Activated naive CD8-positive, alpha-beta T cell treated with anti-CD3 and anti-CD28 coated beads, Interleukin-2, amount 10 ng/mL, durations not matched to agents 7 days and 5 days (primary cell): ENCODE measurements around the gene SLC6A11. TPM values are rescaled to one million over a fixed set of nuclear protein-coding genes. Genes with fewer than 3 reads are reported as not detected.

ENCODE experiments used
- ATAC-seq: fragments of 150-1000 bp; cut with Tn5 transposase; one replicate; pipeline ENCODE4 v1.10.0; 2021; ENCODE audit warnings: low read depth, moderate library complexity
- POLR2A ChIA-PET: fragments of 350-600 bp; sonication (Branson Sonifier 250); formaldehyde crosslinking; loops from one replicate; lab custom pipeline; 2021; ENCODE audit warnings: antibody characterized with exemption; lab: Charles Lee
- DNase-seq: peaks from one replicate; pipeline ENCODE4 v3.0.0; 2021
- H3K27ac Mint-ChIP-seq: one replicate; pipeline ENCODE4 v1.8.0; 2022; ENCODE audit warnings: mild to moderate bottlenecking, mixed read lengths
- H3K27me3 Mint-ChIP-seq: one replicate; pipeline ENCODE4 v1.8.0; 2022; ENCODE audit warnings: mild to moderate bottlenecking, moderate library complexity, mixed read lengths
- H3K36me3 Mint-ChIP-seq: one replicate; pipeline ENCODE4 v1.8.0; 2021; ENCODE audit warnings: mild to moderate bottlenecking, mixed read lengths
- H3K4me1 Mint-ChIP-seq: one replicate; pipeline ENCODE4 v1.8.0; 2021; ENCODE audit warnings: mixed read lengths
- H3K4me3 Mint-ChIP-seq: one replicate; pipeline ENCODE4 v1.8.0; 2022; ENCODE audit warnings: mild to moderate bottlenecking, moderate library complexity, mixed read lengths
- H3K9me3 Mint-ChIP-seq: one replicate; pipeline ENCODE4 v1.8.0; 2021; ENCODE audit warnings: mixed read lengths
- total RNA-seq, 2 experiments: library from RNA; stranded (reverse); gene quantifications; one replicate each; pipeline ENCODE4 v1.2.3, GENCODE V29; 2021

The SLC6A11 gene
- total RNA-seq, 2 experiments from 2014 or later: not detected

DNA sequence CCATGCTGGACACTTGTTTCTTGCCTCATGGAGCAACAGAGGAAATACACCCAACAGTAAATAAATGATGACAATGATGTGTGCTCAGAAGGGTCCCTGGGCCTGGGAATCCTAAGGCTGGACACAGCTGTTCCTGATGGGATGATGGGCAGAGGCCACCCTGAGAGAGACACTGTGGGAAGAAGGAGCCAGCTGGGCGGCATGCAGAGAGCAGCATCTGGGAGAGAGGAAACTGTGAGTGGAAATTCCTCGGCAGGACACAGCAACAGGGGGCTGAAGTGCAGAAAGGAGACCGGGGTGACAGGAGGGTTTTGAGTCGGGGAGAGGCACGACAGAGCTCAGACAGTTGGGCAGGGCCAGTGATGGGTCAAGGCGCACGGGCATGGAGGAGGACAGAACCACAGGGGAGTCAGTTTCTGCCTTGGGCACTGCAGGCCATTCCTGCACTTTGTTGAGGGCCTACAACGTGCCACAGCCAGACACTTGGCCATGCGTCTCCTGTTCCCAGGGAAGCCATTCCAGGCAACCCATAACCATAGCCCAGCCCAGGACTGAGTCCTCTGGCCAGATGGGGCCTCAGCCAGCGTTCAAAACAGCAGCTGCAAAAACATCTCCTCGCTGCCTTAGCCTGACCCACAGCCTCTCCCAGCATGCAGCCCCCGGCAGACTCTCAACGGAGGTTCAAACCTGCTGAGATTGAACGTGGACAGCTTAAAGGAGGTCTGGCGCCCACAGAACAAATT, 139.9 kb downstream of the SLC6A11 start:
- ATAC-seq: no peak
- no peaks in the 10 kb centered on the region for H3K36me3 Mint-ChIP-seq
- H3K27ac Mint-ChIP-seq: no peak overlapping the region
- H3K27me3 Mint-ChIP-seq: no peaks in the 10 kb centered on the region
- no peak overlapping the region for H3K4me3 Mint-ChIP-seq
- H3K4me1 Mint-ChIP-seq: no peaks in the 10 kb centered on the region
- no peak for DNase-seq
- no peaks in the 10 kb centered on the region for H3K9me3 Mint-ChIP-seq
- POLR2A ChIA-PET: no interaction called here

DNA sequence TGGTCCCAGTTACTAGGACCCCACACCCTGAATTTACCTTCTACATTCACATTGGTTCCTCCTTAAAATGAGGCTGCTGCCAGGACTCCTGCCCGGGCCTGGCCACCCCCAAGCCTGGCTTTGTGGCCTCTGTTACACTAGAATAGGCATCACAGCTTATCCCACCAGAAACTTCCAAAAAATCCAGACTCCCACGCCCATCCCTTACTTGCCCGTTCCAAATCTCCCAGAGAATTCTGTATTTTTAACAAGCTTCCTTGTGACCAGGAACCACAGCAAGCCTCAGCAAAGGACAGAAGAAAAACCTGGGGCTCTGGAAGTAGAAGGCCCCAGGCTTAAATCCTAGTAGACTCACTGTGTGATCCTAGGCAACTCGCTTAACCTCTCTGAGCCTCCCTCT, 140.5 kb downstream of the SLC6A11 start:
- ATAC-seq (no peak), DNase-seq (no peak)
- Mint-ChIP-seq H3K4me1 (no peaks in the 10 kb centered on the region), H3K4me3 (no peak overlapping the region), H3K27ac (no peak overlapping the region), H3K9me3 (no peaks in the 10 kb centered on the region), H3K36me3 (no peaks in the 10 kb centered on the region), H3K27me3 (no peaks in the 10 kb centered on the region)
- POLR2A ChIA-PET: no interaction called here

DNA sequence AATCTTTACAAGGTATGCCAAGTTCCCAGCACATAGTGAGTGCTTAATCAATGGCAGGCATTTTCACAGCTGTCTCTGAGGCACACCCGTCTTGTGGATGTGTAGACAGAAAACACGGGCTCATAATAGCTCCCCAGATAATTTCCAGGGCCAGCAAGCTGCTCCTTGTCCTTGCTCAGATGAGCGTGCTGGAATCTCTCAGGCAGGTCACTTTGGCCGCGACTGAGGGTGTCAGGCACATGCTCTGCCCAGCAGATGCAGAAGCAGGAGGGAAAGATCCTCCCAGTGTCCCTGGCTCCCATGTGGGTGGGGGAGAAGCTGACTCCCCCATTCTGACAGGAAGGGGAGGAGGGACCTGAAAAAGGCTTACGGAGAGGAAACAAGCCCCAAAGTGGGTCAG, 141.0 kb downstream of the SLC6A11 start:
- no peaks in the 10 kb centered on the region for H3K9me3 Mint-ChIP-seq
- H3K4me3 Mint-ChIP-seq: no peak overlapping the region
- no peaks in the 10 kb centered on the region for H3K4me1 Mint-ChIP-seq
- H3K36me3 Mint-ChIP-seq: no peaks in the 10 kb centered on the region
- POLR2A ChIA-PET: no interaction called here
- no peaks in the 10 kb centered on the region for H3K27me3 Mint-ChIP-seq
- DNase-seq: no peak
- H3K27ac Mint-ChIP-seq: no peak overlapping the region
- no peak for ATAC-seq

DNA sequence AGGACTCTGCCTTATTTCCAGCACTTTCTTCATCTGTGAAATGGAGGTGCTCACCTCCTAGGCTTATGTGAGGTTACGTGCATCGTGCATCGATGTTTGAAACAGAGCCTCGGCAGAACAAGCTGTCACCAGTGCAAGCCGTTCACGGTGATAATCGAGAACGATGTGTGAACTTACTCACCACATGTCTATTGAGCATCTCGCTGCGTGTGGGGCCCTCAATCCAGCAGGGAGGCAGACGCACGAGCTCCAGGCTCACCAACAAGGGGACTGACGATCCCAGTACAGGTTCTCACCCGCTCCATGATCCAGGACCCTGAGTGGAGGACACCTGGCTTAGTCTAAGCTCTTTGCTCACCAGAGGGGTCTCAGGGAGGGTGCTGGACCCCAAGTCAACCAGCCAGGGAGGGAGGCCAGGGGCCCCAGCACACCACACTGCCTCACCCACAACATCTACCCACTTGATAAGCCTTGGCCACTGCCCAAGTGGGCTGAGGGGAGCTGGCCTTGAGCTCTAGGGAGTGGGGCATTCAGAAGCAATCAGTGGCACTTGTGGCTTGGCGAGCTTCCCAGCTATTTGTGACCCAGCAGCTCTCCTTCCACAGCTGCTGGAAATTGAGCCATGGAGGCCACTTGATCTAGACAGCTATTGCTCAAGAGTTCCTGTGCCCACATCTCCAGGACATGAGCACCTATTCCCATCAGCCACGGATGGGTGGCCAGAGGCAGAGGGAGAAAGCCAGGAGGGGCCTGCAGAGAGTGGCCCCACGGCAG, 142.1 kb downstream of the SLC6A11 start:
- POLR2A ChIA-PET: no interaction called here
- DNase-seq: no peak
- Mint-ChIP-seq H3K27me3 (no peaks in the 10 kb centered on the region), H3K36me3 (no peaks in the 10 kb centered on the region), H3K4me1 (no peaks in the 10 kb centered on the region), H3K4me3 (no peak overlapping the region), H3K27ac (no peak overlapping the region), H3K9me3 (no peaks in the 10 kb centered on the region)
- no peak for ATAC-seq

DNA sequence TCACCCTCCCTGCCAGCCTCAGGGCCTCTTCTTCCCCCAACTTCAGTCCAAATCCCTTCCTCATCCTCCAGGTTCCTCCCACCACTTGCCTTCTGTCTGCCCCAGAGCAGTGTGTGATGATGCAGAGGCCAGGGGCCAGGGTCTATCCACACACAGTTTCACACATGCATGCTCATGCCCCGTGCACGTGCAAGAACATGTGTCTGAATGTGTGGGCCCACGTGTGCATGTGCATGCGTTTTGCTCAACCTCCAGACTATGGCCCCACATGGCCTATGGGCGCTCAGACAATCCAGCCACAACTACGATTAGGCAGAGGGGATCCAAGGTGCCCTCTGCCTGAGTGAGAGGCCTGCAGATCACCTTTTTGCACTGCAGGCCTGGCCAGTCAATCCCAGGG, 144.2 kb downstream of the SLC6A11 start:
- Mint-ChIP-seq H3K4me1 (no peaks in the 10 kb centered on the region), H3K27ac (no peak overlapping the region)

DNA sequence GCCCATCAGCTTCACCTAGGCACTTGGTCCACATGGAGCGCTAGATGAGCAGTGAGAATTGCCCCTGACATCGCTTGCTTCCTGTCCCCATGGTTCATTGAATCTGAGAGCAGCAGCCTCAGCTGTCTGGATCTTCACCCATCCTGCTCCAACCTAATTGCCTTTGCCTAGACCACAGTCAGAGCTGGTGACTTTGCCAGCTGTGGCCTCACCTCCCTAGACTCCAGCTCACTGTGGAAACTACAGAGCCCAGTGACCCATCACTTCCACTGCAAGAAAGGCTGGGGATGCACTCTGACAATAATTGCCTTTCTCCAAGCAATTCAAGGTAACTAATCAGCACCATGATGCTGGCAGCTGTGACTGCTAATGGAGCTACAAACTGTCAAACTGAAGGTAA, 145.9 kb downstream of the SLC6A11 start:
- POLR2A ChIA-PET: no interaction called here
- no peak overlapping the region for H3K4me3 Mint-ChIP-seq
- peaks cover 2% of the 10 kb centered on the region for H3K27me3 Mint-ChIP-seq
- DNase-seq: no peak
- no peaks in the 10 kb centered on the region for H3K9me3 Mint-ChIP-seq
- H3K4me1 Mint-ChIP-seq: no peaks in the 10 kb centered on the region
- H3K27ac Mint-ChIP-seq: no peak overlapping the region
- no peak for ATAC-seq
- H3K36me3 Mint-ChIP-seq: no peaks in the 10 kb centered on the region

More for the DNA sequence above, 144.2 kb downstream of the SLC6A11 start:
- H3K36me3 Mint-ChIP-seq: no peaks in the 10 kb centered on the region
- ATAC-seq (no peak), DNase-seq (no peak)
- POLR2A ChIA-PET: no interaction called here
- H3K27me3 Mint-ChIP-seq: peaks cover 2% of the 10 kb centered on the region
- H3K9me3 Mint-ChIP-seq: no peaks in the 10 kb centered on the region
- no peak overlapping the region for H3K4me3 Mint-ChIP-seq

DNA sequence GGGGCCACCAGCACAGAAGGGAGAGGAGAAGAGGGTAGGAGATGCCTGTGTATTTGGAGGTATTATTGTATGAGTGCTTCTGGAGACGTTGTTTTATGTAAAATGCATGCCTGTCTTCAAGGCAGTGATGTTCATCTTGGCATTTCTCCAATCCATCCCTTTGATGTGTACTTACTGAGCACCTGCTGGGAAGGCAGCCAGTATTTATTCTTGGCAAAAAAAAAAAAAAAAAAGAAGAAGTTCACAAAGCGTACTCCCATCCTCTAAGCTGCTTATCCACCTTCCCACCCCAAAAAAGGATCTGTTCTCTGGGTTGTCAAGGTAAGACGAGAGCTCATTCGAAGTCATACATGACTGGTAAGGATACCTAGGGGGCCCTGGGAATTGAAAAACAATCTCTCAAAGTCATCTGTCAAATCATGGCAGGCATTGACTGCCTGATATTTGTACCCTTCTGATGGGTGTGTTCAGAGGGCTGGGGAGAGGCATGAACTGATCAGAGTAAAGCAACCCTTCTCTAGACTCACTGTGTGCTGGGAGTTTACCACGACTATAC, 146.5 kb downstream of the SLC6A11 start:
- Mint-ChIP-seq H3K4me3 (no peak overlapping the region), H3K36me3 (no peaks in the 10 kb centered on the region), H3K4me1 (no peaks in the 10 kb centered on the region), H3K27ac (no peak overlapping the region), H3K9me3 (no peaks in the 10 kb centered on the region), H3K27me3 (peaks cover 2% of the 10 kb centered on the region)
- POLR2A ChIA-PET: no interaction called here
- DNase-seq: no peak
- ATAC-seq: no peak

DNA sequence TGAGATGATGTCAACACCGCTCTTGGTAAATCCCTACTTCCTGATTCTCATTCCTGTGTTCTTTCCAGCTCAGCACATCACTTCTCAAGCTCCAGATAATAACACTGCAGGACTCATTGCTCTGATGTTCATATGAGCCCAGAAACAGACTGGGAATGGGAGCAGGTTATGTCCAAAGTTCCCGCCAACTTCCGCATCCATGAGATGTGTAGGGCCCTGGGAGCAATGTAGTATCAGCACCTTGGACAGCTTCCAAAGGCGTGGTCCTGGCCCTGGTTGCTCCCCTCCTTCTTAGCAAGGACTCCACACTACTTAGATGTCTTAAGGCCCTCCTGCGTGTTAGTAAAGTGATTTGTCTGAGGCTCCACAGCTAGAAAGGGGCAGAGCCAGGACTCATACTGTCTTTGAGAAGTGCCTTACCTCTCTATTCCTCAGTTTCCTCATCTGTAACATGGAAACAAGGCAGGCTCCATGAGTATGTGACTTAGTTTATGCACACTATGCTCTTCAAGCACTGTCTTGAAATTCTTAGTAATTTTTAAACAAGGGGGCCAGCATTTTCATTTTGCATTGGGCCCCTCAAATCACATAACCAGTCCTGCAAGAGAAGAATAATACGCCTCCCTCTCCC, 148.6 kb downstream of the SLC6A11 start:
- ATAC-seq (no peak), DNase-seq (no peak)
- H3K27ac Mint-ChIP-seq: no peak overlapping the region
- H3K4me1 Mint-ChIP-seq: no peaks in the 10 kb centered on the region
- H3K27me3 Mint-ChIP-seq: peaks cover 8% of the 10 kb centered on the region
- no peaks in the 10 kb centered on the region for H3K9me3 Mint-ChIP-seq
- H3K4me3 Mint-ChIP-seq: no peak overlapping the region
- POLR2A ChIA-PET: no interaction called here
- H3K36me3 Mint-ChIP-seq: no peaks in the 10 kb centered on the region

DNA sequence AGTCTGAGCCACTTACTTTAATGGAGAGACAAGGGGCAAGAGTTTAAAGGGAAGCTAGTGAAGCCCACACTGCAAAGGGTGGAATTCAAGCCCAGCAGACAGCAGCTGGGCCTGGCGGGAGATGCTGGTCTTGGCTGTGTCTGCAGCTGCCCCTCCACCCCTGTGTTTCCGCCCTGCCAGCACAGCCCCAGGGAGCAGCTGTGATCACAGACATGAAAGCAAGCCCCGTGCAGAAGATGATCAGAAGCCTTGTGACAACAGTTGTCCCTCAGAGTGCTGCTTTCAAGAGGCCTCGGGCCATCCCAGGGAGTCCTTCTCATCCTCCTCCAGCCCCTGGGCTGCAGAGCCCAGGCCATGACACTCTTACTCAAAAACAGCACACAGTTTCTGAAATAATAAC, 152.4 kb downstream of the SLC6A11 start:
- no peak for ATAC-seq
- H3K4me3 Mint-ChIP-seq: no peak overlapping the region
- no peaks in the 10 kb centered on the region for H3K9me3 Mint-ChIP-seq
- H3K36me3 Mint-ChIP-seq: no peaks in the 10 kb centered on the region
- no peak overlapping the region for H3K27ac Mint-ChIP-seq
- H3K27me3 Mint-ChIP-seq: peaks cover 8% of the 10 kb centered on the region
- POLR2A ChIA-PET: no interaction called here
- no peaks in the 10 kb centered on the region for H3K4me1 Mint-ChIP-seq
- no peak for DNase-seq

DNA sequence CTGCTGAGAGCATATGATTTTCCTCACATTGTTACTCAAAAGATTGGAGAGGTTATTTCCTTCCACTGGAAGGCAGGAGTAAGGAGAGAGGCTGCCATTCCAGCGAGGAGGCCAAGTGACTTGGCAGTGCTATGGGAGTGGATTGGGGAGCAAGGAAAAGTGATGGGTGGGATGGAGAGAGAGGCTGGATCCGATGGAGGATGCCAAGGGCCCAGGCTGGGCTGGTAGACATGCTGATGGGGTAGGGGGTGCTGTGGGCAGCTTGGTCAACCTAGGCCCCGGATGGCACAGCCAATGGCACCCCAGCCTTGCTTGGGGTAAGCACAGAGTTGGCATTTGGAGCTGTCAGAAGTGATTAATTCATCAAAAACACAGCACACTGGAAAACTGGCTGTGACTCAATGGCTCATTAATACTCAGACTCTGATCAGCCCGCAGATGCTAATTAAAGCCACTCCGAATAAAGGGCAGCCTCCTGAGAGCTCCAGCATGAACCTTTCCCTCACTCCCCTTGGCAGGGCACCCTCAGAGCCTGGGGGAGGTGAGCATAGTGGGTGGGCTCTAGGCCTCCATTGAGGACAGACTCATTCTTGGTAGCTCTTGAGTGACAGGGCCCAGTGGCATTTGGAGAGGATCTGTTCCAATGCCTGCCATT, 154.4 kb downstream of the SLC6A11 start:
- Mint-ChIP-seq H3K36me3 (no peaks in the 10 kb centered on the region), H3K4me3 (no peak overlapping the region), H3K27ac (no peak overlapping the region), H3K9me3 (no peaks in the 10 kb centered on the region), H3K4me1 (no peaks in the 10 kb centered on the region), H3K27me3 (peaks cover 6% of the 10 kb centered on the region)
- ATAC-seq (no peak), DNase-seq (no peak)
- POLR2A ChIA-PET: no interaction called here

DNA sequence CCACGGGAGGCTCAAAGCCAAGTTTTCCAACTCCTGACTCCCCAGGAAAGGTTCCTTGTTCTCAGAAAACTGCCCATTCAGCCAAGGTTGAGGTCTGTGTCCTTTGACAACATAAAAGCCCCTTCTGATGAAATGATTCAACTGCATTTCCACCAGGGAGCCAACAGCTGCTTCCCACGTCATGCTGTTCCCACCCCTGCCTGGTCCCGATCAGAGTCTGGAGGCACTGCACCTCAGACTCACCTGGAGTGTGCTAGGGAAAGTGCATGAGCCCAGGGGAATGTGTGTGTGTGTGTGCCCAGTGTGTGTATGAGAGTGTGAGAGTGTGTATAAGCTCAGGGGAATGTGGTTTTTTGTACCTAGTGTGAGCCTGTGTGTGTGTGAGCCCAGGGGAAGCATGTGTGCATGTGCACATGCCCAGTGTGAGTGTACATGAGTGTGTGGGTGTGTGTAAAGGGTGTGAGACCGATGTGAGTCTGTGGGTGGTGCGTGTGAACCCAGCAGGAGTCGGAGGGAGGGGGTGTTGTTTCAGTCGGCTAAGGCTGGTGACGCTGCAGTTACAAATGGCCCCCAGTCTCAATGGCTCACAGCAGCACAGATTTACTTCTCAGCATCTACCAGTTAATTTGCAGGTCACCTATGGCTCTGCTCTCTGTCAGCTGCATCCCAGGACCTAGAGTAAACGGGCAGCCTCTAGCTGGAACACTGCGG, 156.2 kb downstream of the SLC6A11 start:
- H3K9me3 Mint-ChIP-seq: no peaks in the 10 kb centered on the region
- POLR2A ChIA-PET: no interaction called here
- H3K4me1 Mint-ChIP-seq: no peaks in the 10 kb centered on the region
- peaks cover 6% of the 10 kb centered on the region for H3K27me3 Mint-ChIP-seq
- DNase-seq: no peak
- H3K4me3 Mint-ChIP-seq: no peak overlapping the region
- H3K27ac Mint-ChIP-seq: no peak overlapping the region
- no peak for ATAC-seq
- H3K36me3 Mint-ChIP-seq: no peaks in the 10 kb centered on the region

DNA sequence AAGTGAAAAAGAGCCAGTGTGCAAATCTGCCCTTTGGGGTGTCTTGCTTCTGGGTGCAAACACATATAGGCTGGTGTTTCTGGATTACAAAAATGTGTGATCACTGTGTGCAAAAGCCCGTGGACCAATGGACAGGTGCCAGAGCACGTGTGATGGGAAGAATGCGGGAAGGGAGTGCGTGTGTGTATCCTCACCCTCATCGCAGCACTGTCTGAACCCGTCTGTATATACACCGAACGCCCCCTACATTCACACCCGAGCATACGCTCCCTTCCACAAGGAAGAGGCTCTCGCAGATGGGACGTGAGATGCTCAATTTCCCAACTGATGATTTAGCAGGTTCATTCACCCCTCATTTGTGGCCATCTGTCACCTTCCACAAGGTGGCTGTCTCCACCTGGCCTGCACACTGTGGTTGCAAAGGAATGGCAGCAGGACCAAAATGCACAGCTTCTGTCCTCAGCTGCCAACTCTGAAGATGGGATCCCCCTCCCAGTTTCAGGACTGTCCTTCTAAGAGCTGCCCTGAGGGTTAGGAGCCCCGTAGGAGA, 157.1 kb downstream of the SLC6A11 start:
- Mint-ChIP-seq H3K4me1 (no peaks in the 10 kb centered on the region), H3K4me3 (no peak overlapping the region), H3K36me3 (no peaks in the 10 kb centered on the region), H3K27me3 (peaks cover 7% of the 10 kb centered on the region), H3K9me3 (no peaks in the 10 kb centered on the region), H3K27ac (no peak overlapping the region)
- POLR2A ChIA-PET: no interaction called here
- ATAC-seq: no peak
- DNase-seq: no peak
